BE2C (cell line): ENCODE results near the gene WNT2.
"Not testable (repeated sequence)": the region's sequence is repeated elsewhere in the genome, so short reads cannot be mapped to it uniquely, and the experiment has no call there.

ENCODE experiments used
- DNase-seq: peaks from one replicate; pipeline ENCODE4 v3.0.0-alpha.2; 2020
- H3K27me3 ChIP-seq: fragments of 250-450 bp; sonication (Bioruptor Pico); 2 replicates; pipeline ENCODE4 v1.5.1; 2020; ENCODE audit warnings: mild to moderate bottlenecking
- H3K36me3 ChIP-seq: fragments of 250-450 bp; sonication (Bioruptor Pico); 2 replicates; pipeline ENCODE4 v1.5.1; 2020; ENCODE audit warnings: mild to moderate bottlenecking
- H3K4me1 ChIP-seq: fragments of 250-450 bp; sonication (Bioruptor Pico); 2 replicates; pipeline ENCODE4 v1.5.1; 2020
- H3K4me3 ChIP-seq: 2 replicates; pipeline ENCODE4 v1.5.1; 2011; ENCODE audit warnings: low read depth, low read length
- H3K9me3 ChIP-seq: fragments of 250-450 bp; sonication (Bioruptor Pico); 2 replicates; pipeline ENCODE4 v1.5.1; 2020
- TF ChIP-seq, protein P1 (sequence below): IDR thresholded peaks from 2 replicates; pipeline ENCODE4 v1.5.1; 2012; ENCODE audit warnings: mild to moderate bottlenecking, low read depth, low read length

The WNT2 gene

DNA sequence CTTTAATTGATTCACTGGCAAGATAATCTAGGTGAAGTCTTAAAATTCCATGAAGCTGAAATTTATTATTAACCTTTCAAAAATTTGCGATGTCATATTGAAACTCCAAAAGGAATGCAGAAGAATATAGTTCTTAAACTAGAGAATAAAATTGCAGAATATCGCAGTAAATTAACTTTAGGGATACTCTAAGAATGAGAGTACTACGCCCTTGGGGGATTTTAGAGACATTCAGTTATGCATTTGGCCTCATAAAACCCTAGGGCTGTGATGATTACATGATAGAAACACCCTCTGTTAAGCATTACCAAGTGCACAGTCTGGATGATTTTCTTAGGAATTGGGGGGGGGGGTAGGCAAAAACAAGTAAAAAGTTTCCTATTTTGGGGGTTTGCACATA is 3.7 kb downstream of the WNT2 start:
- no peak for DNase-seq
- TF ChIP-seq, protein P1, sequence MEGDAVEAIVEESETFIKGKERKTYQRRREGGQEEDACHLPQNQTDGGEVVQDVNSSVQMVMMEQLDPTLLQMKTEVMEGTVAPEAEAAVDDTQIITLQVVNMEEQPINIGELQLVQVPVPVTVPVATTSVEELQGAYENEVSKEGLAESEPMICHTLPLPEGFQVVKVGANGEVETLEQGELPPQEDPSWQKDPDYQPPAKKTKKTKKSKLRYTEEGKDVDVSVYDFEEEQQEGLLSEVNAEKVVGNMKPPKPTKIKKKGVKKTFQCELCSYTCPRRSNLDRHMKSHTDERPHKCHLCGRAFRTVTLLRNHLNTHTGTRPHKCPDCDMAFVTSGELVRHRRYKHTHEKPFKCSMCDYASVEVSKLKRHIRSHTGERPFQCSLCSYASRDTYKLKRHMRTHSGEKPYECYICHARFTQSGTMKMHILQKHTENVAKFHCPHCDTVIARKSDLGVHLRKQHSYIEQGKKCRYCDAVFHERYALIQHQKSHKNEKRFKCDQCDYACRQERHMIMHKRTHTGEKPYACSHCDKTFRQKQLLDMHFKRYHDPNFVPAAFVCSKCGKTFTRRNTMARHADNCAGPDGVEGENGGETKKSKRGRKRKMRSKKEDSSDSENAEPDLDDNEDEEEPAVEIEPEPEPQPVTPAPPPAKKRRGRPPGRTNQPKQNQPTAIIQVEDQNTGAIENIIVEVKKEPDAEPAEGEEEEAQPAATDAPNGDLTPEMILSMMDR, result no peak
- Histone ChIP-seq H3K4me1 (no peaks in the 10 kb centered on the region), H3K9me3 (no peaks in the 10 kb centered on the region), H3K36me3 (no peaks in the 10 kb centered on the region), H3K4me3 (no peak overlapping the region), H3K27me3 (peaks cover 70% of the 10 kb centered on the region)

DNA sequence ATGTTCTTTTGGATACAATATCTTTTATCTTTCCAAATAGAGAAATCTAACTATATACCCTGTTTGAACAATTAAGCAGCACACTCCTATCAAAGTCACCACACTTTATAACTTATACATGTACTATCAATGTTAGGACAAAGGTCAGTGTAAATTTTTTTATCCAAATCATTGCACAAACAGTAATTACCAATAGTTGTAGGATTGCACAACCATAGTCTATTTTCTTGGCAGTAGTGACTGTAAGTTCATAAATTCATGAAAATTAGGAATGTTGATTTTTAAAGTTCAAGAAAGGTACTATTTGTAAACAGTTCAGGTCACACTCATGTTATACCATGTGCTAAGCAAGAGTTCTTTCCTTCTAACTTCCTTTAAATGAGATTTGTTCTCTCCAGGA is 9.3 kb downstream of the WNT2 start:
- Histone ChIP-seq H3K4me1 (no peaks in the 10 kb centered on the region), H3K27me3 (peaks cover 24% of the 10 kb centered on the region), H3K36me3 (no peaks in the 10 kb centered on the region), H3K9me3 (no peaks in the 10 kb centered on the region), H3K4me3 (no peak overlapping the region)
- TF ChIP-seq, protein P1, result no peak
- no peak for DNase-seq

DNA sequence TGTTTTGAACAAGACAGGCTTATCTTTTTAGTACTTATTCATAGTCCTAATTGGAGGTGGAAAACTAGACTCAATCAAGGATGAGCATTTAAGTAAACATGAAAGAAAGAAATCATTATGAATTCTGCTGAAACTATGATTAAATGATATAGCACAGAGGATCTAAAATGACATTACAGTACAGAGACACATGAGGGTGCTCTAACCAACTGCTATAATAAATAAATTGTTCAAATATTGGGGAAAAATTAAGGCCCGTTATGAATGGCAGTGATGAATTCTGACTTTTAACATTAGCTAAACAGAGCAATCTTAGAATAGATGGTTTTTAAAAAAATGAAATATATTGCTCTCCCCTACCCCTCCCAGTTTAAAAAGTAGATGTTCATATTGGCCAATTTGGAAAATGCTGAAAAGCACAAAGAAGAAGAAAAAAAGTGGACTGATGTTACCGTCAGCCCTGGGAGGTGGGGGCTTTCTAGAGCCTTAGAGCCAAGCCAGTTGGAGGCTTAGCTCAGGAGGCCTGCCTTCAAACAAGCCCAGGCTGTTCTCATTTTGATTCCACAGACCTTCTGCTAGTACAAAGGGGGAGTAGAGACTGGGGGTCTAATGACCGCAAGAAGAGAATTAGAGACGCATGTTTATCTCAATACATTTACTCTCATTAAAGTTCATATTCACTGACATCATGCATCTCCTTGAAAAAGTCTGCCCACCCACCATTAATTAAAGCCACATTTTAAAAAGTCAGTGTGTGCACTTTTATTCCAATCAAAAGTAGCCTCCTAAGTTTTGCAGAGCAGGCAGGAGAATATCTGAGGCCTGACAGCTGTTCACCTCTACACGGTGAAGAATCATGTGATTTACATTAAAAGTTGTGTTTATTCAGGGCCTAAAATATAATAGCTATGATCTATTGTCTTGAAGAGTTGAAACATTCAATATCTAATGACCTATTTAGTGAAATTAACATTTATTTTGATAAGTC is 10.0 kb downstream of the WNT2 start:
- H3K27me3 ChIP-seq, result peaks cover 19% of the 10 kb centered on the region
- DNase-seq, result no peak
- no peak overlapping the region for H3K4me3 ChIP-seq
- no peaks in the 10 kb centered on the region for H3K36me3 ChIP-seq
- H3K4me1 ChIP-seq, result no peaks in the 10 kb centered on the region
- TF ChIP-seq, protein P1, result no peak
- H3K9me3 ChIP-seq, result no peaks in the 10 kb centered on the region

DNA sequence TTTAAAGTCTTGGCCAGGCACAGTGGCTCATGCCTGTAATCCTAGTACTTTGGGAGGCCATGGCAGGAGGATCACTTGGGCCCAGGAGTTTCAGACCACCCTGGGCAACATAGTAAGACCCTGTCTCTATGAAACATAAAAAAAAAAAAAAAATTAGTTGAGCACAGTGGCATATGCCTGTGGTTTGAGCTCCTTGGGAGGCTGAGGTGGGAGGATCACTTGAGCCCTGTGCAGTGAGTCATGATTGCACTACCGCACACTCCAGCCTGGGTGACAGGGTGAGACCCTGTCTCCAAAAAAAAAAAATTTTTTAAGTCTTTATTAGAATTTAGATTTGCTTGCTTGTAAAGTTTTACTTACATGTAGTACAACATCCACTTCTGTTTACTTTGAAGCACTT is 14.0 kb downstream of the WNT2 start:
- Histone ChIP-seq H3K4me1 (no peaks in the 10 kb centered on the region), H3K27me3 (peaks cover 14% of the 10 kb centered on the region), H3K36me3 (no peaks in the 10 kb centered on the region), H3K9me3 (no peaks in the 10 kb centered on the region), H3K4me3 (no peak overlapping the region)
- TF ChIP-seq, protein P1, result no peak
- DNase-seq, result no peak

- no peak for DNase-seq
- Histone ChIP-seq H3K36me3 (no peaks in the 10 kb centered on the region), H3K4me3 (no peak overlapping the region), H3K27me3 (peaks cover 15% of the 10 kb centered on the region; the same call in 1 of the 2 replicates), H3K9me3 (no peaks in the 10 kb centered on the region), H3K4me1 (no peaks in the 10 kb centered on the region)
- TF ChIP-seq, protein P1, result no peak
Observed at GRCh38 chr7:117302396-117302795, 20.5 kb downstream of the WNT2 start.

DNA sequence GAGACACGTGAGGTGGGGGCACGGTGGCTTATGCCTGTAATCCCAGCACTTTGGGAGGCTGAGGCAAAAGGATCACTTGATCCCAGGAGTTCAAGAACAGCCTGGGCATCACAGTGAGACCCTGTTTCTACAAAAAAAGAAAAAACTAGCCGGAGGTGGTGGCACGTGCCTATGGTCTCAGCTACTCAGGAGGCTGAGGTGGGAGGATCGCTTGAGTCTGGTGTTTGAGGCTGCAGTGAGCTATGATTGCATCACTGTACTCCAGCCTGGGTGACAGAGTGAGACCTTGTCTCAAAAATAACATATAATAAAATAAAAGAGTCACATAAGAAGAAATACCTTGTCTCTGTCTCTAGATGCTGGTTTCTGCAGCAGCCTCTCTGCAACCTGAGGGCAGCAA is 22.4 kb downstream of the WNT2 start:
- H3K4me3 ChIP-seq, H3K27me3 ChIP-seq: not testable (repeated sequence)

More for the DNA sequence above, 22.4 kb downstream of the WNT2 start:
- H3K36me3 ChIP-seq, H3K9me3 ChIP-seq, DNase-seq, H3K4me1 ChIP-seq: not testable (repeated sequence)
